Transverse colon (tissue), 4 donors: ENCODE measurements around the gene SLC25A14. TPM values are rescaled to one million over a fixed set of nuclear protein-coding genes. Genes with fewer than 3 reads are reported as not detected.
"Not testable (repeated sequence)": the region's sequence is repeated elsewhere in the genome, so short reads cannot be mapped to it uniquely, and the experiment has no call there.

ENCODE experiments used
- DNase-seq: peaks from one replicate; pipeline ENCODE4 v3.0.0-alpha.2; 2019
- H3K27ac ChIP-seq, 4 donors: fragments of 200-600 bp; sonication (generic); 2 replicates each; pipeline ENCODE4 v1.5.1; 2016 to 2018; ENCODE audit warnings: inconsistent platforms in 4 of 4
- H3K27me3 ChIP-seq: fragments of 200-600 bp; sonication (generic); 2 replicates; pipeline ENCODE4 v1.5.1; 2017; ENCODE audit warnings: inconsistent platforms
- H3K36me3 ChIP-seq, 4 donors: fragments of 200-600 bp; sonication (generic); 2 replicates each; pipeline ENCODE4 v1.5.1; 2017 to 2019; ENCODE audit warnings: inconsistent platforms in 4 of 4
- H3K4me1 ChIP-seq, 4 donors: fragments of 200-600 bp; sonication (generic); 2 replicates each; pipeline ENCODE4 v1.5.1; 2017 to 2020; ENCODE audit warnings: inconsistent platforms in 4 of 4
- H3K4me3 ChIP-seq, 4 donors: fragments of 200-600 bp; sonication (generic); 1 replicate in 1 of 4; 2 replicates in 3 of 4; pipeline versions ENCODE4 v1.5.1 to v1.6.1; 2017 to 2019; ENCODE audit warnings: inconsistent platforms in 4 of 4
- H3K9me3 ChIP-seq, 2 donors: fragments of 200-600 bp; sonication (generic); 2 replicates each; pipeline ENCODE4 v1.5.1; 2017 to 2019; ENCODE audit warnings: inconsistent platforms in 2 of 2
- CTCF ChIP-seq, 5 experiments: fragments of 200-600 bp in 3 of 5; fragments of 450-650 bp in 2 of 5; sonication (generic) in 3 of 5; IDR thresholded peaks; 1 replicate in 2 of 5; 2 replicates in 3 of 5; pipeline ENCODE4 v1.5.1; 2016 to 2017; ENCODE audit warnings: antibody characterized with exemption in 5 of 5, inconsistent platforms in 3 of 5, mild to moderate bottlenecking in 2 of 5, moderate library complexity in 1 of 5
- EP300 ChIP-seq: sonication (generic); formaldehyde crosslinking; IDR thresholded peaks from one replicate; pipeline ENCODE4 v1.6.1; 2017; ENCODE audit warnings: antibody characterized with exemption, low read depth
- POLR2A ChIP-seq: fragments of 450-650 bp; IDR thresholded peaks from one replicate; pipeline ENCODE4 v1.6.1; 2016; ENCODE audit warnings: antibody characterized with exemption, mild to moderate bottlenecking, moderate library complexity
- POLR2AphosphoS5 ChIP-seq, 3 donors: sonication (generic); formaldehyde crosslinking; IDR thresholded peaks; one replicate each; pipeline ENCODE4 v1.6.1; 2016; ENCODE audit warnings: antibody characterized with exemption in 3 of 3
- WGBS, 2 donors: methylation state at CpG; one replicate each; pipeline ENCODE4 v1.1.5; 2018; ENCODE audit warnings: low coverage in 1 of 2; 5-methylcytosine and 5-hydroxymethylcytosine counted together
- in situ Hi-C, 4 donors: fragments of 200-750 bp; cut with MboI; loops; one replicate each; pipeline versions ENCODE4 v1.15.0 to v1.15.1; 2017; ENCODE audit warnings: low sequenced_read_pairs in 3 of 4, low pct_ligation_motif_present in 1 of 4, low pct_unique_long_range_greater_than_20kb in 1 of 4
- intact Hi-C: fragments of 100-400 bp; cut with DNase I; formaldehyde crosslinking; loops from one replicate; pipeline ENCODE4 v1.15.1; 2023; ENCODE audit warnings: low total_unique reads
- total RNA-seq, 4 donors: library from RNA; depleted of rRNA; stranded (reverse); fragments of >200 nt; gene quantifications; one replicate each; pipeline ENCODE4 v1.1.0, GENCODE V29; 2016

Gene SLC25A14
- total RNA-seq, 4 donors from 2014 or later, result 2.8 to 10.5 (median 7.2) TPM

GRCh38 chrX:130304587-130305368, 34.9 kb upstream of the SLC25A14 start:
- Histone ChIP-seq H3K27me3 (no peaks in the 10 kb centered on the region), H3K4me1 (no peaks in the 10 kb centered on the region), H3K36me3 (no peaks in the 10 kb centered on the region), H3K9me3 (no peaks in the 10 kb centered on the region), H3K4me3 (no peak overlapping the region), H3K27ac (no peak overlapping the region)
- intact Hi-C loops (no loop called here), in situ Hi-C loops (no loop called here)
- DNase-seq, result no peak
- WGBS, 2 donors, result 69% methylated on average over 5 of the region's 5 CpGs; no CpG with 5 or more reads in 1 of the 2 donors
- TF ChIP-seq CTCF (IDR thresholded peaks at IDR 0.05) (no peak), EP300 (no peak), POLR2AphosphoS5 (IDR thresholded peaks at IDR 0.05) (no peak), POLR2A (no peak)

GRCh38 chrX:130319886-130320285, 19.8 kb upstream of the SLC25A14 start:
- H3K27ac ChIP-seq, H3K4me3 ChIP-seq, H3K36me3 ChIP-seq, H3K27me3 ChIP-seq, in situ Hi-C loops, H3K9me3 ChIP-seq, H3K4me1 ChIP-seq, intact Hi-C loops, DNase-seq: not testable (repeated sequence)
- 56 to 64% methylated on average over 2 to 3 of the region's 3 CpGs for WGBS, 2 donors

- DNase-seq, result no peak
- intact Hi-C loops, result no loop called here
- H3K9me3 ChIP-seq, result no peaks in the 10 kb centered on the region
- no peaks in the 10 kb centered on the region for H3K36me3 ChIP-seq
- no peak overlapping the region for H3K27ac ChIP-seq
- TF ChIP-seq EP300 (no peak), CTCF (IDR thresholded peaks at IDR 0.05) (no peak)
- no peaks in the 10 kb centered on the region for H3K4me1 ChIP-seq
- WGBS, 2 donors, result 63% methylated on average over 2 of the region's 2 CpGs; no CpG with 5 or more reads in 1 of the 2 donors
- H3K4me3 ChIP-seq, result no peak overlapping the region
- no peaks in the 10 kb centered on the region for H3K27me3 ChIP-seq
- in situ Hi-C loops, result no loop called here
Measured at GRCh38 chrX:130321550-130321949, 18.2 kb upstream of the SLC25A14 start.

- Histone ChIP-seq H3K9me3 (no peaks in the 10 kb centered on the region), H3K27ac (no peak overlapping the region), H3K4me3 (no peak overlapping the region), H3K36me3 (no peaks in the 10 kb centered on the region), H3K4me1 (no peaks in the 10 kb centered on the region), H3K27me3 (no peaks in the 10 kb centered on the region)
- WGBS, 2 donors, result 75% methylated on average over 3 of the region's 3 CpGs; no CpG with 5 or more reads in 1 of the 2 donors
- intact Hi-C loops (no loop called here), in situ Hi-C loops (no loop called here)
- DNase-seq, result no peak
- TF ChIP-seq POLR2A, result no peak
- TF ChIP-seq EP300, result no peak
- no peak for TF ChIP-seq POLR2AphosphoS5 (IDR thresholded peaks at IDR 0.05)
- no peak for TF ChIP-seq CTCF (IDR thresholded peaks at IDR 0.05)
Measured at GRCh38 chrX:130330146-130330545, 9.6 kb upstream of the SLC25A14 start.

- H3K27me3 ChIP-seq, result no peaks in the 10 kb centered on the region
- DNase-seq, result peak; percentile 47
- H3K9me3 ChIP-seq, result no peaks in the 10 kb centered on the region
- H3K4me3 ChIP-seq, result no peak overlapping the region
- H3K4me1 ChIP-seq, result no peaks in the 10 kb centered on the region
- TF ChIP-seq POLR2A (no peak), CTCF (IDR thresholded peaks at IDR 0.05) (peak; percentile 14 to 39 (median 27))
- intact Hi-C loops, result no loop called here
- WGBS, 2 donors, result 0 to 10% methylated on average over 4 to 10 of the region's 10 CpGs
- no peak overlapping the region for H3K27ac ChIP-seq
- H3K36me3 ChIP-seq, result no peaks in the 10 kb centered on the region
- in situ Hi-C loops, result no loop called here
Measured at GRCh38 chrX:130330706-130331105, 9.0 kb upstream of the SLC25A14 start.
